ENCODE measurements around the gene ZHX3.
A peak's percentile ranks its signal among the peaks of the same experiment; 100 is the strongest.
"Not testable (repeated sequence)": the region's sequence is repeated elsewhere in the genome, so short reads cannot be mapped to it uniquely, and the experiment has no call there.

Gene ZHX3

GRCh38 chr20:41334036-41334435 lies 16.5 kb upstream of the ZHX3 start:
- DNase-seq, result no peak

DNA sequence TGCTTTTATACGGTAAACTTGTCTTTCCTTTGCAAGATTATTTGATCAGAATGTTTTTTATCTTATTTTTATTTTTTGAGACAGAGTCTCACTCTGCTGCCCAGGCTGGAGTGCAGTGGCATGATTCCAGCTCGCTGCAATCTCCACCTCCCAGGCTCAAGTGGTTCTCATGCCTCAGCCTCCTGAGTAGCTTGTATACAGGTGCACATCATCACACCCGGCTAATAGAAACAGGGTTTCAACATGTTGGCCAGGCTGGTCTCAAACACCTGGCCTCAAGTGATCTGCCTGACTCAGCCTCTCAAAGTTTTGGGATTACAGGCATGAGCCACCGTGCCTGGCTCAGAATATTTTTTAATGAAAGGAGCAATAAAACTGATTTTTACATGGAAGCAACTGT lies 14.2 kb upstream of the ZHX3 start:
- no peak for DNase-seq

GRCh38 chr20:41330941-41331340 lies 13.4 kb upstream of the ZHX3 start:
- no peak for DNase-seq

DNA sequence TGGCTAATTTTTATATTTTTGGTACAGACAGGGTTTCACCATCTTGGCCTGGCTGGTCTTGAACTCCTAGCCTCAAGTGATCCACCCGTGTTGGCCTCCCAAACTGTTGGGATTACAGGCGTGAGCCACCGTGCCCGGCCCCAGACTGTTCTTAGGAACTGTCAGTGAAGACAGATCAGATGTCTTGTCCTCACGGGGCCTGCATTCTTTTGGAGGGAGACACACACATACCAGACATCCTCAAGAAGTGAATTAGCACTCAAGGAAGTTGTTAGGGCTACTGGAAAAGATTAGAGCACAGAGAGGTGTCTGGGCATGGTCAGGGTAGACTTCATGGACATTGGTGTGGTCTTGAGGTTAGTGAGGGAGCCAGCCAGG lies 12.8 kb upstream of the ZHX3 start:
- DNase-seq, result no peak

- peak in 3 of 56 donors; percentile 7 to 14 (median 9) for DNase-seq
Measured at GRCh38 chr20:41329435-41330342, 12.2 kb upstream of the ZHX3 start.

DNA sequence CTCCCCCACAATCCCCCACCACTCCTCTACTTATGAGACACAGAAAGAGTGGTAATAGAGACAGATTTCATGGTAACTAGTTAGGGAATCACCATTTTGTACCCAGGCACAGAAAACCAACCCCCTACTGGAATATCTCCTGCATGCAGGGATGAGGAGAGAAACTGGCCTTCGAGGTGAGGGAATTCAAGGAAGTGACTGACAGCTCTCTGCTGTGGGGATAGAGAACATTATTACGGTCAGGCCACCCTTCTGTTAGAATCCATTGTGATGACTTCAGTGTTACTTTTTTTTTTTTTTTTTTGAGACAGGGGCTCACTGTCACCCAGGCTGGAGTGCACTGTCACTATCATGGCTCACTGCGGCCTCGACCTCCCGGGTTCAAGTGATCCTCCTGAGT lies 9.6 kb upstream of the ZHX3 start:
- DNase-seq, result no peak

- no peak for DNase-seq
Measured at GRCh38 chr20:41320976-41321375, 3.4 kb upstream of the ZHX3 start.

GRCh38 chr20:41320441-41320840 lies 2.9 kb upstream of the ZHX3 start:
- no peak for DNase-seq

DNA sequence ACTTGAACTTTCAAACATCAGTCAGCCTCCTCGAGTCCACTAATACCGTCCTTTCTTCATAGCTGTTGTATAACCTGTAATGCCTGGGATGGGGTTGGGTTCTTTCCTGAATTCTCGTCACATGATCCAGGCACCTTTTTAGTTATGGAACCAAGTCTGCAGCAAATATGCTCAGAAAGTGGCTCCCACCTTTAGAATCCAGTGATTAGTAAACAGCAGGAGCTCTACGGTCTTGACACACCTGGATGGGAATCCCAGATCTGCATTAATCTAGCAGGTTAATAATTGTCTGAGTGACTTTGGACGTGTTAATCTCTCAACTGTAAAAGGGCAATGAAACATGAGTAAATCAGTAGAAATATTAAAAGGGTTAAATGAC lies 729 bp upstream of the ZHX3 start:
- DNase-seq, result no peak

GRCh38 chr20:41316602-41317545 lies 657 bp downstream of the ZHX3 start:
- peak in 54 of 56 donors; percentile 31 to 89 (median 73) for DNase-seq

- DNase-seq, result no peak
Measured at GRCh38 chr20:41316051-41316450, 1.5 kb downstream of the ZHX3 start.

GRCh38 chr20:41314386-41314785 lies 3.1 kb downstream of the ZHX3 start:
- DNase-seq, result no peak

DNA sequence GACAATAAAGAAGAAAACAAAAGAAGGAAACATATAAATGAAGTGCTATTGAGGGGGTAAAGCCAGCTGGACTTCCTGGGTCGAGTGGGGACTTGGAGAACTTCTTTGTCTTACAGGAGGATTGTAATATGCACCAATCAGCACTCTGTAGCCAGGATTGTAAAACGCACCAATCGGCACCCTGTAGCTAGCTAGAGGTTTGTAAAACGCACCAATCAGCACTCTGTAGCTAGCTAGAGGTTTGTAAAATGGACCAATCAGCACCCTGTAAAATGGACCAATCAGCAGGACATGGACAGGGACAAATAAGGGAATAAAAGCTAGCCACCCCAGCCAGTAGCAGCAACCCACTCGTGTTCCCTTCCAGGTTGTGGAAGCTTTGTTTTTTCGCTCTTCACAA lies 5.5 kb downstream of the ZHX3 start:
- not testable (repeated sequence) for DNase-seq

DNA sequence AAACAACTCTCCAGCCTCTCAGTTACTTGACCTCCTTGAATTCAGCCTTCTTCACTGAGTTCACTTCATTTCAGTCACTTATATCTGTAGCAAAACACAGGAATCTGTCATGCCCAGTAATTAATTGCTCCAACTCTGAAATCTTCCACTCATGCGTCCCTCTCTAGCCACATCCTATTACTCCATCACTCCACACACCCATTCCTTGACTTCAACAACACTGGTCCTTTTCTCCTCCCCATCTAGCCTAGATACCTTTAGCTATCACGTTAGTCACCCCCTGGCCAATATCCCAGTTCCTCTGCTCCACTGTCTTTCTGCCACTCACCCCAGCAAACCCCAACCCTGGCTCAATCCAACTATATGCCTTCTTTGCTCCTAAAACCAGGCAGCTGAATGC lies 7.7 kb downstream of the ZHX3 start:
- DNase-seq, result no peak

DNA sequence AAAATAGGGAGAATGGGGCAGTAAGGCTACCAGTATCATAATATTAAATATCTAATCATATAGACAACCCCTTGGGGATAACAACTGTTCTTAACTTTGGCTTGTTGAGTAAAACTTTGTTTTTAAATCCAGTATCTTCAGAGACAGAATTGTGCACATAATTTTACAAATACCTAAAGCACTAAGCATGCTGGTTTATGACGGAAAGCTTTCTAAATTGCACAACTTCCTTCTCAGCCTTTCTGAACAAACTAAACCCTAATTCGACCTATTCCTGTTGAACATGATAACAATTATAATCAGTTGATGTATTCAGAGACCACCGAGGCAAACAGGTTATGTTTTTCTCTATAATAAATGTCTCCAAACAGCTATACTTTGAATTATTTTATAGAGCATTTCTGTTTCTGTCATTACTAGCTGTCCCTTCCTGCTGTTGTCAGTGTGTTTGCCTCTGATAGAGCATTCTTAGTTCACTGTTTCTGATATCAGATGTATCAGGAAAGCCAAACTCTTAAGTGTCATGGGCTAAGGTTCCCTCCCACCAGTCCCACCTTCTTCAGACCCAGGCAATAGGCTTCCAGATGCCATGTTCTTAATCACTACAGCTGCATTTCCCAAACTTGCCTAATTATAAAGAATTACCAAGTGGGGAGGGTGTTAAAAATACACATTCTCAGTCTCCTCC lies 8.7 kb downstream of the ZHX3 start:
- no peak for DNase-seq

DNA sequence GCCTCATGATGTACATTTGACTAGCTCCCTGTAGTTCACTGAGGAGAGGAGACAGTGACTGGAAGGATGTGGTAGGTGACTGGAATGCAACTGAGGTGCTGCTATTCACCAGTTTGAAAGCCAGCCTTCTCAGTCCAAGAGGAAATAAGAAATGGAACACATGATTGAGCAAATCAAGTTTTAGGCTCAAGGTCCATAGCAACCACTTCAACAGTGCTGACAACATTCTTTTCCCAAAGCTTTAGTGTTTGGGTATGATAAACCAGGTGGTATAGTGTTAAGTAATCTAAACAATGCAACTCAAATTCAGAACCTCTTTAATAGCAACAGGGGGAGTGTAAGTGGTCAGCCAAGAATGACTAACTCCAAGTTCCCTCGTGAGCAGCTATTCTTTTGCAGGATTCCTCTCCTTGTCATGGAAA lies 9.2 kb downstream of the ZHX3 start:
- DNase-seq, result peak in 1 of 56 donors; percentile 6

GRCh38 chr20:41307021-41307420 lies 10.5 kb downstream of the ZHX3 start:
- no peak for DNase-seq

DNA sequence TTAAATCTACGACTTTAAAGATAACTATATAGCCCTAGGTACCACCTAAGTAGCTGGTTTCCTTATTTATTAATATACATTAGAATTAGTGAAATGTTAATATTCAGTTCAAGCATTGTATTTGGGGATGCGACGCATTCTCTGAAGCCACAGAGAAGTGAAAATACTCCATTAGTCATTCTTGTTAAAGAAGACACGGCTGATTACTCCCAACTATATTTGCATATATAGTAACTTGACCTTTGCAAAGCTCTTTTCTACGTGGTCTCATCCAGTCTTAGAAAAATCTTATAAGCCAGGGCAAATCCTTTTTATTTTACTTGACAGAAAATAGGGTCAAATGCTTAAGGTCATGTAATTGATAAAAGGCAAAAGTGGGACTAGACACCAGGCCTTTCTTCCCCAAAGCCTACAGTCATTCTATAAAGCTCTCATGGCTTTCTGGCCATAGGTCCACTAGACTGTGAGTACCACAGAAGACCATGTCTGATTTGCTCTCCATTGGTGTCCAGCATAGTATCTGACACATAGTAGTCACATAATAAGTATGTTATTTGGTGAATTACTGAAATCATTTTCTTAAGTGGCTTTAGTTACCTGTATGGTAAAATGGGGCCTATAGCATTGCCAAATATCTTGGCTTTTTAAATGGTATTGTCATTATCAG lies 11.3 kb downstream of the ZHX3 start:
- no peak for DNase-seq

- no peak for DNase-seq
Measured at GRCh38 chr20:41304424-41305079, 13.0 kb downstream of the ZHX3 start.

DNA sequence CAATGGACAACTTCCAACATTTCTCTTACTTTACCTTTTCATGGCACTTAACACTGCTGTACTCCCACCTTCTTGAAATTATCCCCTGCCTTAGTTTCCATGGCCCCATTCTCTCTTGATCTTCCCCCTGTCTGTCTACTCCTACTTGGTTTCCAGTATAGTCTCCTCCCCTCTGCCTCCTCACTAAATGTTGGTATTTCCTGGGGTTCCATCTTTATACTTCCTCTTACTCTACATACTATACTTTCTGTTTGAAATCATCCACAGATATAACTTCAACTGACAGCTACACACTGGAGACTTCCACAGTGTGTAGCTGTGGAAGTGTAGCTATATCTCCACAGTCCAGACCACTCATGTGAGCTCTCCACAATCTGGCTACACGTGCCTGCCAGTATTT lies 13.5 kb downstream of the ZHX3 start:
- no peak for DNase-seq

DNA sequence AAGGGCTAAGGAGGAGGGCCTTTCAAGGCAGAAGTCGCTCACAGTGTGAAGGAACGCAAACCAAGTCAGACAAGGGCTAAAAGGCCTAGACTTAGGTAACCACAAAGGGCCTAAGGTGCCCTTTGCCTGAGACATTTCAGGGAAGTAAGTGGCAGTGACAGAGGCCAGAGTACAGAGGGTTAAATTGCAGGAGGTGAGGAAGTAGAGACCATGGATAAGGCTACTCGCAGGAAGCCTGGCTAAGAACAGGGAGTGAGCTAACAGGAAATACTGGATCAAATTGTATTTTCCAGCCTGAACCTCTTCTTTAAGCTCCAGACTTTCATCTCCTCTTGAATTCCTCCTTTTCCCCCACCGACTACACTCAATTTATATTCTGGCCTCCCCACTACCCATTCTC lies 16.6 kb downstream of the ZHX3 start:
- DNase-seq, result no peak
